ENCODE measurements around the gene VSTM4.

The VSTM4 gene

DNA sequence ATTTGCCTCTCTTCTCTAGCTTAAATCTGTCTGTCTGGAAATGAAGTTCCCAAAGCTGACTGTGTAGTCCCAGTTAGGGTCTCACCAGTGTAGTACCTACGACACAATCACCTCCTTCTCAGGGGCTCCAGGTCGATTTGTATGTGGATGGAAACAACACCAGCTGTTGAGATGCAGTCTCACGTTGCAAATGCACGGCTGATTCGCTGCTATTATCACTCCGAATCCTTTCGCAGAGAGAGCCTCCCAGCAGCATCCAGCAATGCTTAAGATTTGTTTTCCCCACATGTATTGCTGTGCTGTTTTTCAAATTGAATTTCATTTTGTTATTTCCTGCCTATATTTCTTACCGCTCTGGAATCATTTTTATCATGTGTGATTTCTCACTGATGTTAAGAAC is 16.3 kb downstream of the VSTM4 start:
- TF ChIP-seq, protein P1, sequence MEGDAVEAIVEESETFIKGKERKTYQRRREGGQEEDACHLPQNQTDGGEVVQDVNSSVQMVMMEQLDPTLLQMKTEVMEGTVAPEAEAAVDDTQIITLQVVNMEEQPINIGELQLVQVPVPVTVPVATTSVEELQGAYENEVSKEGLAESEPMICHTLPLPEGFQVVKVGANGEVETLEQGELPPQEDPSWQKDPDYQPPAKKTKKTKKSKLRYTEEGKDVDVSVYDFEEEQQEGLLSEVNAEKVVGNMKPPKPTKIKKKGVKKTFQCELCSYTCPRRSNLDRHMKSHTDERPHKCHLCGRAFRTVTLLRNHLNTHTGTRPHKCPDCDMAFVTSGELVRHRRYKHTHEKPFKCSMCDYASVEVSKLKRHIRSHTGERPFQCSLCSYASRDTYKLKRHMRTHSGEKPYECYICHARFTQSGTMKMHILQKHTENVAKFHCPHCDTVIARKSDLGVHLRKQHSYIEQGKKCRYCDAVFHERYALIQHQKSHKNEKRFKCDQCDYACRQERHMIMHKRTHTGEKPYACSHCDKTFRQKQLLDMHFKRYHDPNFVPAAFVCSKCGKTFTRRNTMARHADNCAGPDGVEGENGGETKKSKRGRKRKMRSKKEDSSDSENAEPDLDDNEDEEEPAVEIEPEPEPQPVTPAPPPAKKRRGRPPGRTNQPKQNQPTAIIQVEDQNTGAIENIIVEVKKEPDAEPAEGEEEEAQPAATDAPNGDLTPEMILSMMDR (IDR thresholded peaks at IDR 0.05; ENCODE audit: extremely low read depth, insufficient read depth, missing control alignments) = no peak
- in situ Hi-C loops (cut with MboI; ENCODE audit: low pct_unique_long_range_greater_than_20kb, low sequenced_read_pairs, unreplicated experiment) = no loop called here
- DNase-seq (ENCODE audit: low spot score) = no peak

DNA sequence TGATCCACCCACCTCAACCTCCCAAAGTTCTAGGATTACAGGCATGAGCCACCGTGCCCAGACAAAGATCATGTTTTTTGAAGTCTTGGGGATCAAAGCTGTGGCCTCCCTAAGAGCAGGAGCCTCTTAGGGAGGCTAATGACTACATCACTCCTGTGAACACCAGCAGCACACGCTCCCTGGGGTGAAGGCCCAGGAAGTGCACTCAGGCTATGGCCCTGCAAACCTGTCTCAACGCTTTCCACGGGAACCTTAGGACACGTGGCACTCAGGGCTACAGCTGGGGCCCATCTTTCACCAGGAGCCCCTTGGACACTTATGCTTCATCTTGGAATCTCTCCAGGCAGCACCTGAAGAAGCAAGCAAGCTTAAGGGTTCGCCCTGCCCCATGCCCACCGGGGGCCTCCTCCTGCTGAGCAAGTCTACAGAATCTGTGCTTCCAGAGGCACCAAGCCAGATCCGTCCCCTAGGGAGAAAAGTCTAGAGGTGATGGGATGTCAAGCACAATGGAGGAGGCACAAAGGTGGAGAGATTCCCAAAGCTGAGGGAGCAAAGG is 18.4 kb downstream of the VSTM4 start:
- TF ChIP-seq, protein P1 (IDR thresholded peaks at IDR 0.05; ENCODE audit: extremely low read depth, insufficient read depth, missing control alignments) = no peak
- DNase-seq (ENCODE audit: low spot score) = no peak
- in situ Hi-C loops (cut with MboI; ENCODE audit: low pct_unique_long_range_greater_than_20kb, low sequenced_read_pairs, unreplicated experiment) = no loop called here

DNA sequence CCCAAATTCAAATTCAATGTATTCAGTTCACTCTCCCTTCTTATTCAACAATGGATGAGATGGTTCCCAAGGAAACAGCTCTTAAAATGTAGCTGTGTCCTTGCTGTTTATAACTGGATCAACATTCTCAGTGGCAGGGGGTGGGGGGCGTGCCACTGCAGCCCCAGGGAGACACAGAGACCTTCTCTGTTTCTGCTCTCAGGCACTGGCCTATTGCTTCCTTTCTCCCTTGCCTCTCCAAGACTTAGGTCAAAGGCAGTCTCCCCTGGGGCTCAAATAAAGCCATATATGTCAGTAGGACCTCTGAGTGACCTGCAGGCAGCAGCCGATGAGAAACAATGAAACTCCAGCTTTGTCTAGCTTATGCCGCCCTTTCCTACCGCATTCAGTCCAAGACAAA is 20.7 kb downstream of the VSTM4 start:
- in situ Hi-C loops (cut with MboI; ENCODE audit: low pct_unique_long_range_greater_than_20kb, low sequenced_read_pairs, unreplicated experiment) = no loop called here
- TF ChIP-seq, protein P1 (IDR thresholded peaks at IDR 0.05; ENCODE audit: extremely low read depth, insufficient read depth, missing control alignments) = no peak
- no peak for DNase-seq (ENCODE audit: low spot score)

DNA sequence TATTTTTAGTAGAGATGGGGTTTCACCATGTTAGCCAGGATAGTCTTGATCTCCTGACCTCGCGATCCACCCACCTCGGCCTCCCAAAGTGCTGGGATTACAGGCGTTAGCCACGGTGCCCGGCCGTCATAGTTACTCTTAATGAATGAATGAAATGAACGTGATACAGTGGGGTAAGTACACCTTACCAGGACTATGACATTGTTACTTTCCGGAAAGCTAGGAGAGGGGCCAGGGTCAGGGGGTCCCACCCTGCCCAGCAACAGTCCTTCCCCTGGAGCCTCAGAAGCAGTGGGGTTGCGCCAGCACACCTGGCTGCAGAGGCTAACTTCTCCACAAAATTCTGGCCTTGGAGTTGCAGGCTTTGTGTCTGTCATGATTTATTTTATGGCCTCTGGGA is 21.4 kb downstream of the VSTM4 start:
- DNase-seq (ENCODE audit: low spot score) = no peak
- TF ChIP-seq, protein P1 (IDR thresholded peaks at IDR 0.05; ENCODE audit: extremely low read depth, insufficient read depth, missing control alignments) = no peak
- in situ Hi-C loops (cut with MboI; ENCODE audit: low pct_unique_long_range_greater_than_20kb, low sequenced_read_pairs, unreplicated experiment) = no loop called here

DNA sequence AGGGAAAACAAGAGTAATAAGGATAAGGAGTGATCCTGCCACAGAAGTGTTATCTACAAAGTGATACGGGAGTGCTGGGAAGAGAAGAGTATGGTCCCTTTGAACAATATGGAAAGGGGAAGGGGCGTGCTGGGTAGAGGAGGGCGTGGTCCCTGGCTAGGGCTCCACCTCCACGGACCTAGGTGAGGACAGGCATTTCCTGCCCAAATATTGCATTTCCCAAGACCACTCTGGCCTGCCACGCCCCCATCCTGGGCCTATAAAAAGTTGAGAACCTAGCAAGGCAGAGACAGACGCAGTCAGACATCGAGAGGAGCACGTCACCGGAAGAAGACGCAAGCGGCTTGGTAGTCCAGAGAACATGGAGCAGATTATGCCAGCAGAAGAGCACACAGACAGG is 22.8 kb downstream of the VSTM4 start:
- in situ Hi-C loops (cut with MboI; ENCODE audit: low pct_unique_long_range_greater_than_20kb, low sequenced_read_pairs, unreplicated experiment) = no loop called here

DNA sequence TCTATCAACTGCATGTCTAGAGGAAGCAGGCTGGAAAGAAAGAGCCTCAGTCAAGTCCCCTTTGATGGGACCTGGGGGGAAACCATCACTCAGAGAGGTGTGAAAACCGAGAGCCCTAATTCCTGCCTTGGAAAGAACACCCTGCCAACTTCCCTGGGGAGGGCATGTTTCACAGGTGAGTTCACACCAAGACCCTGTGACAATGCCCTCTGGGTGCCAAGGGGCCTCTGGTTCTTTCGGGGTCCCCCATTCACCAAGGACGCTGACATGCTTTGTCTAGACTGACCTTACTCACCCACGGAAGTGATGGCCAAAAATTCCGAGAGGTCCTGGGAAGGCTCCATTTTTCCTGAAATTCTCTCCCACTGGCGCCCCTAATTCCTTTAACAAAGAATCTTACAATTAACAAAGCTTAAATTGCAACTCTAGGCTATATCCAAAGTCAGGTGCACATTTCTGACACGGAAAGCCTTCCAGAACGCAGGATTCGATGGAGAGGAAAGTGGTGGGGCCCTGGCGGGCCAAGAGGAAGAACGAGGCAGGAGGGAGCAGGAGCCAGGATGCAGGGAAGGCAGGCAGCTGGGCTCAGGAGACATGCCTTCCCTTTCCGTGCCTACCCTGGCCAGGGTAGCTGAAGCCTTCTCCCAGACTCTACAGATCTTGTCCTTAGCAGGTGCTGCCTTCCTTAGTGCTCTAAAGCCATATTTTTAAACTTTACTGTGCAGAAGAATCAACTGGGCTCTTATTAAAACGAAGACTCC is 23.7 kb downstream of the VSTM4 start:
- in situ Hi-C loops (cut with MboI; ENCODE audit: low pct_unique_long_range_greater_than_20kb, low sequenced_read_pairs, unreplicated experiment) = no loop called here
- TF ChIP-seq, protein P1 (IDR thresholded peaks at IDR 0.05; ENCODE audit: extremely low read depth, insufficient read depth, missing control alignments) = no peak
- no peak for DNase-seq (ENCODE audit: low spot score)

More for the DNA sequence above, 22.8 kb downstream of the VSTM4 start:
- TF ChIP-seq, protein P1 (IDR thresholded peaks at IDR 0.05; ENCODE audit: extremely low read depth, insufficient read depth, missing control alignments) = no peak
- no peak for DNase-seq (ENCODE audit: low spot score)

Data from GM13977 (cell line).